NCI-H2227 (cell line): ENCODE data around the gene CNST.
"Not testable (repeated sequence)": the region's sequence is repeated elsewhere in the genome, so short reads cannot be mapped to it uniquely, and the experiment has no call there.

ENCODE experiments used
- DNase-seq: peaks from one replicate; lab custom pipeline; 2025; ENCODE audit not compliant: unreplicated experiment; lab: John Stamatoyannopoulos, UW

The CNST gene

GRCh38 chr1:246558041-246558440, 8.2 kb upstream of the CNST start:
- DNase-seq: no peak

- no peak for DNase-seq
These were observed 6.9 kb upstream of the CNST start for GRCh38 chr1:246559310-246559709.

- DNase-seq: not testable (repeated sequence)
These were observed 5.4 kb upstream of the CNST start for GRCh38 chr1:246560833-246561232.

GRCh38 chr1:246564839-246565750, 1.2 kb upstream of the CNST start:
- DNase-seq: no peak

- peak; percentile 88 for DNase-seq
These were observed 517 bp upstream of the CNST start for GRCh38 chr1:246565751-246566127.

GRCh38 chr1:246566813-246567645, 773 bp downstream of the CNST start:
- DNase-seq: peak; percentile 23

GRCh38 chr1:246567646-246568235, 1.5 kb downstream of the CNST start:
- DNase-seq: no peak

GRCh38 chr1:246569248-246570238, 3.3 kb downstream of the CNST start:
- DNase-seq: no peak

GRCh38 chr1:246571309-246571708, 5.1 kb downstream of the CNST start:
- not testable (repeated sequence) for DNase-seq

GRCh38 chr1:246571953-246572352, 5.7 kb downstream of the CNST start:
- no peak for DNase-seq

GRCh38 chr1:246572785-246573184, 6.5 kb downstream of the CNST start:
- DNase-seq: no peak

GRCh38 chr1:246573491-246573890, 7.2 kb downstream of the CNST start:
- DNase-seq: no peak

- no peak for DNase-seq
These were observed 10.4 kb downstream of the CNST start for GRCh38 chr1:246576709-246577032.

- no peak for DNase-seq
These were observed 10.9 kb downstream of the CNST start for GRCh38 chr1:246577082-246577719.

GRCh38 chr1:246577720-246578106, 11.5 kb downstream of the CNST start:
- no peak for DNase-seq

- DNase-seq: no peak
These were observed 13.6 kb downstream of the CNST start for GRCh38 chr1:246579818-246580217.

- no peak for DNase-seq
These were observed 14.5 kb downstream of the CNST start for GRCh38 chr1:246580497-246581370.

GRCh38 chr1:246582301-246583055, 16.2 kb downstream of the CNST start:
- no peak for DNase-seq
